Neural crest cell (in vitro differentiated cells): Measurements from ENCODE around the gene ADGRG1. TPM values are rescaled to one million over a fixed set of nuclear protein-coding genes. Genes with fewer than 3 reads are reported as not detected.

Experiments
- DNase-seq: peaks from one replicate; pipeline ENCODE4 v3.0.0; 2021; ENCODE audit warnings: low read depth, mixed read lengths, low spot score
- H3K27ac Mint-ChIP-seq: one replicate; pipeline ENCODE4 v1.8.0; 2021; ENCODE audit warnings: mild to moderate bottlenecking, mixed read lengths; ENCODE audit not compliant: unreplicated experiment
- H3K27me3 Mint-ChIP-seq: 2 replicates; pipeline ENCODE4 v1.8.0; 2021; ENCODE audit warnings: low read depth, mild to moderate bottlenecking, mixed read lengths
- H3K36me3 Mint-ChIP-seq: 2 replicates; pipeline ENCODE4 v1.8.0; 2021; ENCODE audit warnings: low read depth, mild to moderate bottlenecking, mixed read lengths
- H3K4me1 Mint-ChIP-seq: 2 replicates; pipeline ENCODE4 v1.8.0; 2021; ENCODE audit warnings: mixed read lengths
- H3K4me3 Mint-ChIP-seq: one replicate; pipeline ENCODE4 v1.8.0; 2021; ENCODE audit warnings: mild to moderate bottlenecking, mixed read lengths
- H3K9me3 Mint-ChIP-seq: 2 replicates; pipeline ENCODE4 v1.8.0; 2021; ENCODE audit warnings: mixed read lengths
- CTCF ChIP-seq: fragments of 200-600 bp; sonication (generic); conservative IDR thresholded peaks from 2 replicates; pipeline ENCODE4 v1.5.0; 2021; ENCODE audit warnings: antibody characterized with exemption, mild to moderate bottlenecking
- total RNA-seq: library from RNA; stranded (reverse); gene quantifications from 2 replicates; pipeline ENCODE4 v1.2.1, GENCODE V29; 2021

The ADGRG1 gene
- total RNA-seq, 1 donor from 2014 or later = 58.5 TPM

- DNase-seq = no peak
- Mint-ChIP-seq H3K36me3 (no peaks in the 10 kb centered on the region), H3K27ac (no peak overlapping the region), H3K4me3 (no peak overlapping the region), H3K27me3 (no peaks in the 10 kb centered on the region), H3K4me1 (no peaks in the 10 kb centered on the region), H3K9me3 (no peaks in the 10 kb centered on the region)
- no peak for TF ChIP-seq CTCF
Measured at GRCh38 chr16:57658878-57659674, 30.6 kb downstream of the ADGRG1 start.

DNA sequence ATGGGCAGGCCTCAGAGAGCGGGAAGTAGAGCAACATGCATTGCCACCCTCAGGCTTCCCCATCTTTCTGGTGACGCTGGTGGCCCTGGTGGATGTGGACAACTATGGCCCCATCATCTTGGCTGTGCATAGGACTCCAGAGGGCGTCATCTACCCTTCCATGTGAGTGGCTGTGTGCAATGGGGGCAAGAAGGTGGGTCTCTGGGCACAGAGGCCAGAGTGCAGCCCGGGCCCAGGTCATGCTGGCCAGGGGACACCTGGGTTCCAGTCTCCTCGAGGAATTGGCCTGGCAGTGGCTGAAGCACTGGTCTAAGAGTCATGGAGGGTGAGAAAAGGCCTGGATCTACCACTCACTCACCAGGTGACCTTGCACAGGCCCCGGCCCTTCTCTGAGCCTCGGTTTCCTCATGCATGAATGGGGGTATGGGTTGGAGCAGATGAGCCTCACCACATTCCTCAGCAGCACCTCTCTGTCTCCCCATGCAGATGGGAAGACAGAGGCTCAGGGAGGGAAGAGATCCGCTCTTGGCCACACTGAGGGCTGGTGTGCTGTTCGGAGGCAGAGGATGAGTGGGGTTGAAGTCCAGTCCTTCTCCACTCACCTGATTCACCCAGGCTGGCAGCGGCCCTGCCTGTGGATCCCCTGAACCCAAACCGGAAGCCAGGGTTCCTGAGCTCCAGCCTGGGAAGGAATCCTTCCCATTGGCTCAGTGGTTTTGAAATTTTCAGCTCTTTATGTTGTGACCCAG lies 32.5 kb downstream of the ADGRG1 start:
- H3K27me3 Mint-ChIP-seq = no peaks in the 10 kb centered on the region
- H3K4me3 Mint-ChIP-seq = no peak overlapping the region
- DNase-seq = no peak
- H3K36me3 Mint-ChIP-seq = no peaks in the 10 kb centered on the region
- TF ChIP-seq CTCF = no peak
- H3K4me1 Mint-ChIP-seq = peaks cover 6% of the 10 kb centered on the region
- no peak overlapping the region for H3K27ac Mint-ChIP-seq
- no peaks in the 10 kb centered on the region for H3K9me3 Mint-ChIP-seq

DNA sequence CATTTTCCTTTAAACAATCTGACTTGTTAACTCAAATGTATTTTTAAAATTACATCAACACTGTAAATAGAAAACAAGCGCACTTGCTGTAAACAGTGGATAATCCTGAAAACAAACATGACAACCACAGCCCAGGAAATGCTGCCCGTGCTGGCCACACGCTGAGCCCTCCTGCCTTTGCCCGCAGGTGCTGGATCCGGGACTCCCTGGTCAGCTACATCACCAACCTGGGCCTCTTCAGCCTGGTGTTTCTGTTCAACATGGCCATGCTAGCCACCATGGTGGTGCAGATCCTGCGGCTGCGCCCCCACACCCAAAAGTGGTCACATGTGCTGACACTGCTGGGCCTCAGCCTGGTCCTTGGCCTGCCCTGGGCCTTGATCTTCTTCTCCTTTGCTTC lies 33.1 kb downstream of the ADGRG1 start:
- no peak for DNase-seq

GRCh38 chr16:57661936-57662906 lies 33.8 kb downstream of the ADGRG1 start:
- Mint-ChIP-seq H3K4me1 (peaks cover 6% of the 10 kb centered on the region), H3K4me3 (no peak overlapping the region), H3K27ac (peak overlapping the region; percentile 12), H3K36me3 (no peaks in the 10 kb centered on the region), H3K9me3 (no peaks in the 10 kb centered on the region), H3K27me3 (no peaks in the 10 kb centered on the region)
- no peak for TF ChIP-seq CTCF
- no peak for DNase-seq

More for the DNA sequence above, 33.1 kb downstream of the ADGRG1 start:
- Mint-ChIP-seq H3K4me1 (peaks cover 6% of the 10 kb centered on the region), H3K9me3 (no peaks in the 10 kb centered on the region), H3K27ac (no peak overlapping the region), H3K36me3 (no peaks in the 10 kb centered on the region), H3K27me3 (no peaks in the 10 kb centered on the region), H3K4me3 (no peak overlapping the region)
- TF ChIP-seq CTCF = no peak

- Mint-ChIP-seq H3K4me1 (peaks cover 6% of the 10 kb centered on the region), H3K36me3 (no peaks in the 10 kb centered on the region), H3K4me3 (no peak overlapping the region), H3K27me3 (no peaks in the 10 kb centered on the region), H3K27ac (no peak overlapping the region), H3K9me3 (no peaks in the 10 kb centered on the region)
- no peak for DNase-seq
- no peak for TF ChIP-seq CTCF
Measured at GRCh38 chr16:57663436-57663835, 35.0 kb downstream of the ADGRG1 start.
